Measurements from ENCODE around the gene CMA1.

- TF ChIP-seq TAF1 (IDR thresholded peaks at IDR 0.05; ENCODE audit: borderline replicate concordance, insufficient read depth, low read length), result no peak
- no peak for TF ChIP-seq POLR2AphosphoS5 (IDR thresholded peaks at IDR 0.05; ENCODE audit: low read depth, low read length)
- no peak for TF ChIP-seq SIN3A (IDR thresholded peaks at IDR 0.05; ENCODE audit: borderline replicate concordance, insufficient read depth, low read length)
These were observed 10.8 kb upstream of the CMA1 start for GRCh38 chr14:24518851-24519250.

Measured in PFSK-1 (cell line).